Activated naive CD4-positive, alpha-beta T cell treated with Interleukin-2 at 50 U/mL for 16 hours (primary cell): ENCODE measurements around the gene SPRED2.

ENCODE experiments used
- DNase-seq: peaks from one replicate; pipeline ENCODE4 v3.0.0-alpha.2; 2020

SPRED2 gene

DNA sequence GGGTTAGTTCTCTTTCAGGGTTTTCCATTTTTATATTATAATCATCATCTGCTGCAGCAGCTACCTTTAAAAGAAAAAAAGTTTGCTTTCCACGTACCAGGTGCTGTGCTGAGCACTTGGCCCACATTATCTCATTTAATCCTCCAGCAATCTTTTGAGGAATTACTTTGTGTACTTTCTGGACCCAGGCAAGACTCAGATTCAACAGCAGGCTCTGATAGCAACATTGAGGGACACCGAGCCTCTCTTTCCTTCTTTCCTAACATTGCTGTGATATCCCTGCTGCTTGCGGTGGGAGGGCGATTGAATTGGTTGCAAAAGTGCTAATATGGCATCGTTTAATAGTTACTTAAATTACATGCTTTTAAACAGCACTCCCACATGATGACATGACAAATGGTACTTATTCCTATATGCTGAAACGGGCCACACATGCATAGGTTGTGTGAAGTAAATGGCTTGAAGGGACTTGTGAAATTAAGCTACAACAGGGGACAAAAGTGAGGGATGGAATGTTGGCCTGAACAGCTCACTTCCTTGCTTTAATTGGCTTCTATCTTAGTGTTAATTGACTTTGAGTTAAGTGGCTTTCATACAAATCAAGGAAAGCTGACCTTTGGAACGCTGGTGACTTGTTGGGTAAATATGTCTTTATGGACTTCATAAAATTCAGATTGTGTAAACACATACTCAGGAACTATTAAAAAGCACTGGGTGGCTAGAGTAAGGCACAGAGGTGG, 21.2 kb downstream of the SPRED2 start:
- no peak for DNase-seq

DNA sequence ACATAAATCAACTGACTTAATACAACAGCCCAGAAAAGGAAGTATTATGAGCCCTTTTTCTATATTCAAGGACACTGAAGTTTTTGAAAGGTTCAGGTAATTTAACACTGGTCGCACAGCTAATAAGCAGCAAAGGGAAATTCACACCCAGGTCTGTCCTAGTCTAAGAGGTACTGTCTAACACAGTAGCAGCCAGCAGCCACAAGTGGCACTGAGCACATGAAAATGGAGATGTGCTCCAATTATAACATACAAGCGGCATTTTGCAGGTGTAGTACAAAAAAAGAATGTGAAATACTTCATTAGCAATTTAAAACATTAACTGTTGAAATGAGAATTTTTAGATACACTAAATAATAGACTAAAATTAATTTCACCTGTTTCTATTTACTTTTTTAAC, 23.4 kb downstream of the SPRED2 start:
- no peak for DNase-seq

DNA sequence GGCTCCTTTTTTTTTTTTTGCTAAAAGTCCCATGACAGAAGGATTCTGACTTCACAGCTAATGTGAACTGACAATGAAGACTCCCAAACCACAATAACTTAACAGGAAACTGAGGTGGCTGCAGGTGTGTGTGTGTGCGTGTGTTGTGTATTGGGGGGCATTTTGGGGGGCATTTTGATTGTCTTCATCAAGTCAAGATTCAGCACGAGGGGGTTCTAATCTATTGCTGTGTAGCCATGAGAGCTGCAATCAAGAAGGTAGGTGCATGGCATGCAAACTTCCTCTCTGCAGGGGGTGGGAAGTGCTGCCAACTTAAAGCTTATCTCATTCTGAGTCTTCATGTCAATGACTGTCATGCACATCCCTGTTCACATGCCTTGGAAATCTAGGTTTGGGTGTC, 25.2 kb downstream of the SPRED2 start:
- no peak for DNase-seq

DNA sequence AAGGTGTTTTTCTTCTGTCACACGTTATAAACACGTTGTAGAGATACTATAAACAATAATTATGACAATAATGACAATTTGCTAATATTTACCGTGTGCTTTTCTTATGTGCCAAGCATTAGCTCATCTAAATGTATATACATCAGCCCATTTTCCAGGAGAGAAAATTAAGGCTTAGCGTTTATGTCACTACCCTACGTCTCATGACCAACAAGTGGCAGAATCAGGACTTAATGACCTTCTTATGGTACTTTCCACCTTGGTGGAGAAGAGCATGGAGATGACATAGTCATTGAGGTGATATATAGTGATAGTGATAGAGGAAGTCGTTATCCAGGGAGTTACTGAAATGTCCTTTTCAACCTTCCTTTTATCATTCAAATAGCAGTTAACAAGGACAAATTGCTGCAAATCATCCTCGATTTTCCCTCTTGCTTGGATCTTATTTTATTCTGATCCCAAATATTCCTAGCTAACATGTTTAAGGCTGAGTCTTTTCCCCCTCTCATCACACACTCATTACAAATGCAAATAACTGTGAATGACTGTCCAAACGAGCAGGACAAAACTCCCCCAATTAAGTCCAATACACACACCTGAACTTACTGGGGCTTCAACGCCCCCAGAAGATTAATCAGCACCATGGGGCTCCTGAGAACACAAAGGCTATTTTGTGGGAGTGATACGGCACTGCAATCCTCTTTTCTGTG, 27.3 kb downstream of the SPRED2 start:
- DNase-seq, result no peak

DNA sequence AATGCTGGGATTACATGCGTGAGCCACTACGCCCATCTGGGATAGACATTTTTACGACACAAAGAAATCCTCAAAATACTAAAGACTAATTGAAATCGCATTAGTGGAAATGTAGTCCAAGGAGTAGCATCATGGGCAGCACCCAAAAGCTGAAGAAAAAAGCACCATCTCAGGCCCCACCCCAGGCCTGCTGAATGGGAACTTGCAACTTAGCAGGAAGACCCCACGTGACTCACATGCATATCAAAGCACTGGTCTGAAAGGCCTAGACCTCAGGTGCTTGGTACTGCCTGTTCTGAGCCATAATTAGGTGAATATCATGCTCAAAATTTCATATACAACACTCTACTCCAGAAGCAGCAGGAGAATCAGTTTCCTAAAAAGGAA, 28.9 kb downstream of the SPRED2 start:
- no peak for DNase-seq

DNA sequence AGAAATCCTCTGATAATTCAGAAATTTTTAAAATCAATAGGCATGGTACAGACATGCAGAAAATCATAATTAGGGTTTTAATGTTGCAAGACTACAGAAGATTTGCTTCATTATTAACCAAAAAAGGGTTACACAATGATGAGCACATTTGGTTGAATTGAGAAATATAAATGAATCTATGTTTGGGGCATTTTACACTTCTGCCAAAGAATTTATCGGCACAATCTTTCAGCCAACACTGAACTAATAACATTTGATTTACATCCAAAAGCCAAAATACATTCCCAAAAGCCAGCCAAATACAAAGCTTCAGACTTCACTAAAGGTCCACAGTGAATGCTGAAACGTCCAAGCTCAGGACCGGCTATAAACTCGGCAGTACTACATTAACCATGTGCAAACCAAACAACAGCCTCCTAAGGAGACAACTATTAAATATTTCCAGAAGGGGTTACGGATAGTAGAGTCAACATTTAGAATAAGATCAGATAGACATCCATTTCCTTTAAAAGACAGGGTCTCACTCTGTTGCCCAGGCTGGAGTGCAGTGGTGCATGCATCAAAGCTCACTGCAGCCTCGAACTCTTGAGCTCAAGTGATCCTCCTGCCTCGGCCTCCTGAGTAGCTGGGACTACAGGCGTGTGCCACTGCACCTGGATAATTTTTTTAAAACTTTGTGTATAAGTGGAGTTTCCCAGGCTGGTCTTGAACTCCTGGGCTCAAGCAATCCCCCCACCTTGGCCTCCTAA, 29.4 kb downstream of the SPRED2 start:
- DNase-seq, result no peak

DNA sequence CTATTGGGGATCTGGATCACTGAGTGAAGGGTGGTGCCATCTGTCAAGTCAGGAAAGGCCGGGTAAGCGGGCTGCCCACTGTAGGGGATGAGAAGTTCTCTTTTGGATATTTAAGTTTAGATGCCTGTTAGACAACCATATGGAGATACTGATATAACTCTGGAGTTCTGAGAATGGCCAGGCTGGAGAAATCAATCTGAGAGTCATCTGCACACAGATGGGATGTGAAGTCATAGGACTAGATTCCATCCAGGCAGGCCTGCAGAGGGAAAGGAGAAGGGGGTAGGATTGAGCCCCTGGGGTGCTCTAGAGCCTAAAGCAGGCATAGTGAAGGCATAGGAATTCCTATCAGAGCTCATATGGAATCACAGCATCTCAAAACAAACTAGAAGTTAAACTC, 30.1 kb downstream of the SPRED2 start:
- DNase-seq, result no peak

DNA sequence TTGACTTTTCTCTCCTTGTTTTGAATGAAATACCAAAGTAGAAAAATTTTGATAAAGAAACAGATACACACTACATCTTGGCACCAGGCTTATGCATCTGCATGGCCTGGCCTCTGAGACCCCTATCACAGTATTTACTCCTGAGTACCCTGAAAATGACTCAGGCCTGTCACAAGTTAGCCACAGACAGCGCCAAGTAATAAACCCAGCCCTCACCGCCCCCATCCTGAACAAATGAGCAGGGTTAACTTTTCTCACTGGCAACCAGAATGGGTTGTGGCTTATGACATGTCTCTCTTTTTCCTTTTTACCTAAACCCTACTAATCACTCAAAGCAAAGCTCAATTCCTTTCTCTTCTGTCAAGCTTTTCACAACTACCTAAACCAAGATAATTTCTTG, 35.3 kb downstream of the SPRED2 start:
- peak; percentile 24 for DNase-seq

DNA sequence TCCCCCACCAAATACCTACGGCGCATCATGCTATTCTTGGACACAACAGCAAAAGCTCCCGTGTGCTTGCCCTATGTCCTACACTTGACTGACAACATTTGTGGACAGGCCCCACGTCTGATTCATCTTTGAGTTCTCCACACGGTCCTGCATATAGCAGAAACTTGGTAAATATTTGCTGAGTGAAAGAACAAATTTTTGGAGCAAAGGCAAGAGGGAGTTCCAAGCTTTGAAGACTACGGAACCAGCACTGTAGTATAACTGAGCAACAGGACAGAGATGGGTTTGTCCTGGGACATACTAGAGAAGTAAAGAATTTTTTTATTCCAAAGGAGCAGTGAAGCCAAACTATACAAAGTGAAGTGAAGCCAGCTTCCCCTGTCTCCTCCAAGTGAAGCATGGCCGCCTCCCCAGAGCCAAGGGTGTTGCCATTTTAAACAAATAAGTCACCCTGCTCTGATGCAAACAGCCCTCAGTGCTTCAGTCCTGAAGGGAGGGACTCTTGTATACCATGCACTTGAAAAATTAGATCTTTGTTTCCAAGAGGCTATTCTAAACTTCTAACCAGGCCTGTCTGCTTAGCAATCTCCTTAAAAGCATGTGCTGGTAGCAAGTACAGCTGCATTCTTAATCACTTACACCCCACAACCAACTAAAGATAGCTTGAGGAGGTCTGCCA, 35.9 kb downstream of the SPRED2 start:
- no peak for DNase-seq

DNA sequence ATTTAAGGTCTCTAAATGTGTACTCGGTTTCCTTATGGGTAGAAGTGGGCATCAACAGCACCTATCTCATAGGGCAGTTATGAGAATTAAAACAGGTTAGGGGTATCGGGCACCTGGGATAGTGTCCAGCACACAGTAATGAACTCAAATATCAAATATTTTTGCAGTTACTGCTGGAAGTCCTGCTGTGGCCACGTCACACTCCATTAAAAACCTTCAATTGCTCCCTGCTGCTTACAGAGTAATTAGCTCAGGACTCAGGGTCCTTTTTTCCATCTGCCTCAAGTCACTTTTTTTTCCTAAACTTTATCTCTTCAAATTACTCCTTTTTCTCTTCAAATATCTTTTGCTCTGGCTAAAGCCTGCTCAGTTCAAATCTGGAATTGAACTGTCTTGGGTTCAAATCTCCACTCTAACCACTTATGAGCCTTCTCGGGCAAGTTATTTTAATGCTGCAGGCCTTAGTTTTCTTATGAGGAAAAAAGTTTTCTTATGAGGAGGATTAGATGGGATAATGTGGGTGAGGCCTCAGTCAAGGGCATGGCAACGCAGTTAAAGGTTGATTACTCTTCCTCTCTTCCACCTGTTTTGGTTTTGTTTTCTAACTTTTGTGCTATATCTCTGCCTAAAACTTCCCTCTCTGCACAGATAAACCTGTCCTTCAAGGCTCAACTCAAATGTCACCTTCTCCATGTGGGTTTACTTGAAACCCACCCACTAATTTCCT, 36.6 kb downstream of the SPRED2 start:
- DNase-seq, result no peak

DNA sequence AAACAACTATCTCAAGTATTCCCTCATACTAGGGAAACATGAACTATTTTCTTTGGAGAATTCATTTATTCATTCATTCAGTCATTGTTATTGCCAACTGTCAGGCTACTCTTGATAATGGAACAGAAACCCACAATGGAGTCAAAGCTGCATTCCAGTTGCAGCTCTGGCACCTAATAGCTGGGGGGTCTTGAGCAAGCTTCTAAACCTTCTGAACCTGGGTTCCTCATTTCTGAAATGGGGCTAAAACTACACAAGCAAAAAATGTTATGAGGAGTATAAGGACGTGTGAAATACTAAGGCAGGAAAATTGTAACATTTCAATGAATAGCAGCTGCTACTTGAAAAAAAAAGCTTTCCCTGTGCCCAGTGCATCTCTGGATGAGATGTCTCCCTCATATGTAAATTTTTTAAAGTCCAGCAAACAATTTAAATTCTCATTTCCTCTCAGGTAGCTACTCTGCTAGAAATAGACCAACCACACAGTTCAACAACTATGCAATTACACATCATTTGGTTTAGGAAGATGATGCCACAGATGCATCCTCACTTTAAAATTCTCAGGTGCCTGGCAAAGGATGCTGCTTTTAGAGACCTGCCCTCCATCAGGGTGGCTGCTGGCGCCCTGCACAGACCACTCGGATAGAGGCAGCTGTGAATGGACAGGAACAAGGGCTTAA, 38.5 kb downstream of the SPRED2 start:
- no peak for DNase-seq

DNA sequence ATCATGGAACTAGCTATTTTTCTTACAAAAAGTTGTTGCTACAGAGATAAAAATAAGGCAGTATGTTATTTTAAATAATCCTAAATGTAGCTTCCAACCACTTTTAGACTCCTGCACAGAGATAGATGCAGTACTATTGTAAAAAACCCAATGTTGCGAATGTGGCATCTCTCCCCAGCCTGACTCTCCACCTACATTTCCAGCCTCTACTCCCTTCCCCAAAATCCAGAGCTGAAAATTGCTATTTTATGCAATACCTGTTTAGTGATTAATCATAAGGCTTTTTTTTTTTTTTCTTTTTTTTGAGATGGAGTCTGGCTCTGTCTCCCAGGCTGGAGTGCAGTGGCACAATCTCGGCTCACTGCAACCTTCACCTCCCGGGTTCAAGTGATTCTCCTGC, 39.4 kb downstream of the SPRED2 start:
- no peak for DNase-seq

DNA sequence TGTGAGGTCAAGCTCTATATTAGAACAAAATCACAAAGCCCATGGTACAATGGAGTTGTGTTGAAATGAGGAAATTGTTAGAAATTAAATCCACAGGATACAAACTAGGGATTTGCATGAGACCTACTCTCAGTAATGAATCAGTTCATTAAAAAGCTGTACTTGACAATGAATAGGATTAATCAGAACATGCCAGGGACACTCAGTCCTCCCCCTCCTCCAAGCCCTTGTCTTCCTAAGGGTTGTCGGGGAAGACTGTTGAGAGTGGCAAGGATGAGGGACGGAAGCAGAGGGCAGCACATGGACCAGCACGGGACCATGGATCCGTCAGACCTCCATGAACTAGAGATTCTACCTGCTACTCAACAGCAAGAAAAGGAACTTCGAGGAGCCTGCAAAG, 39.8 kb downstream of the SPRED2 start:
- DNase-seq, result no peak

DNA sequence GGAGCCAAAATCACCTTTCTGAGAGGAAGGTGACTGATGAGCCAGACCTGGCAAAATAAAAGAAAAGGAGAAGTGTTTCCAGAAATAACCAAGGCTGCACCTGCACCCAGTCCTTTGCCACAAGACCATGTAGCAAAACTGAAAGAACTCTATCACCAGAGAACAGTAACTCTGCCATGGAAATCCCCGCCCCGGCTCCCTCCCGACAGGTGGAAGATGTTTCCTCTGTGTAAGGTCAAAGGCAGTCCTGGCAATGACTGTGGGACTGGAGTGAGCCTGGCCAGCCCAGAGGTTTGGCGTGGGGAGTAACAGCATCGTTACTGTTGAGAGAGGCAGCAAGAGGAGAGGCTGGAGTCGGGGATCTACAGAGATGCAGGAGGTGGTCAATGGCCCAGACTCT, 42.3 kb downstream of the SPRED2 start:
- no peak for DNase-seq

DNA sequence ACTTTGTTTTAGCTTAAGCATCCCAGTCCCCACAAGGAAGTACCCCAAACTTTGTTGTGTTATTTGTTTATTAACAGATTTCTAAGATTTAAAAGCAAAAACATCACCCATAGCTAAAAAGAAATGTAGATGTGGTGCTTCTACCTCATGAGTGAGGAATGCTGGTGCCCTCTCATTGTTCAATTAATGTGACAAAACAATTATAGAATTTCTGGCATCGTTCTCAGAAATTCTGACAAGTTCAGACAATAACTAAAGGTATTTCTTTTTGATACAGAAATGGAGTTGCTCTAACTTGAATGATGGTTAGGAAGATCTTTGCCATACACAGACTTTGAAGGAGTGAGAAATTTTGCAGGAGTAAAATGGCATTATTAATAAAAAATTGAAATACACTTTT, 42.9 kb downstream of the SPRED2 start:
- DNase-seq, result no peak

DNA sequence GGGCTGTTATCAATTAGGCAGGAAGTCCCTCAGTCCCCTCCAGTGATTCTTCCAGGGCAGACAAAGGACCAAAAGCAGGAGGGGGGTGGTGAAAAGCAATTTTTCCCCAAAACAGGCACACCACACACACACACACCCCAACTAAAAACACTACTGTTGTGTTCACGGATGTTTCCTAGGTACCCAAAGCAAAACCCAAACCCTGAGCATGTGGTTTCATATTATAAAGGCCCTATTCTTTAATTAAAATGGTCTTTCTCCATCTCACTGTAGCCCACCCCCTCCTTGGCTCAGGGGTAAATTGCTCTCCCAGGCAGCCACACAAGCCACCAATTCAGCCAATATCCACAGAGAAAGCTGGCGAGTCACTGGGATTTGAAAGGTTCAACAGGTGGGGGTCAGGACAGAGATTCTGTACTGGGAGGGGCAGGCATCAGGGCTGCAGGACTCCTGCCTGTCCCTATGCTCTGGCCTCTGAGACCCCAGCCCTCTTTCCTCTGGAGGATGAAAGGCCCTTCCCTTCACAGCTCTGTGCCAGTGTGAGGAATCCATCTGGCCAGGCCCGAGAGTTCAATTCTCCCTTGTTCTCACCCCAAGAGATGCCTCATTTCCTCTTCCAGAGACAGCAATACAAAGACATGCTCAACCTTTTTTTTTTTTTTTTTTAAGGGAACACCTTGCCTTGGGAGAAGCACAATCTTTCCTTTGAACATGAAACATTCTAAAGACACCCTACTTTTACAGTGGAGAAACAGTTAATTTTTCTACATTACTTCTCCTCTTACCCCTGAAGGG, 43.6 kb downstream of the SPRED2 start:
- no peak for DNase-seq

DNA sequence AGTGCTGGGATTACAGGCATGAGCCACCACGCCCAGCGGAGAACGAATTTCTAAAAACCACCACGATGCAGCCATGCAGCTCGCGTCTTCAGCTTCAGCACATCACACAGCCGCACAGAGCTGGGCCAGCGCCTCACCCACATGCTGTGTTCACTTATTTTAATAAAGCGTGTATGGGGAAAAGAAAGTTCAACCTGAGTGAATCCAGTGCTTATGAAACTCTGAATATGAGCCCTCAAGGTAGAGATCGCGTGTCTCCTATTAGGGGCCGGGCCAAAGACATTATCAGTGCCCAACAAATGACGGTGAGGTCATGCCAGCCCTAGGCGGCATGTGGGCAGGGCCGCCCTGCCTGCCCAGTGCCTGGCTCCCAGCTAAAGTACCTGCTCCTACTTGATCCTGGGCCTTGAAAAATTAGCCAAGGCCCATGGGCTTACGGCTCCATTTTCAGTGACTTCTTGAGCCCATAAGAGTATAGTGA, 44.3 kb downstream of the SPRED2 start:
- DNase-seq, result no peak

DNA sequence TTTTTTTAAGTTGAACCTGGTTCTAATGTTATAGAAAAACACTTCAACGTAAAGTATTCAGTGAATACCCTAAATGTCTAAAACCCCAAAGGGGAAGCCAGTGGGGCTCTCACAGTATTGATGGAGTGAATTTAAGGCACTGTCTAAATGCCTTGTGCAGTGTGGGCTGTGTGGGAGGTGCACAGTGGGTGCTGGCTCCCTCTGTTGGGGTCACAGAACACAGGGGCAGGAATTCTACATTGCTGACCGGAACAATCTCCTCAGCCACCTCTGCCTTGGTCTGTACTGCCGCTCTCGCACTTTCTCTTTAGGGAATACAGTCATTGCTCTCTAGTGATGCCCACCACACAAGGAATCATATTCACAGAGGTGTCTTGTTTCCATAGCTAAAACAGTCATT, 45.4 kb downstream of the SPRED2 start:
- DNase-seq, result no peak

DNA sequence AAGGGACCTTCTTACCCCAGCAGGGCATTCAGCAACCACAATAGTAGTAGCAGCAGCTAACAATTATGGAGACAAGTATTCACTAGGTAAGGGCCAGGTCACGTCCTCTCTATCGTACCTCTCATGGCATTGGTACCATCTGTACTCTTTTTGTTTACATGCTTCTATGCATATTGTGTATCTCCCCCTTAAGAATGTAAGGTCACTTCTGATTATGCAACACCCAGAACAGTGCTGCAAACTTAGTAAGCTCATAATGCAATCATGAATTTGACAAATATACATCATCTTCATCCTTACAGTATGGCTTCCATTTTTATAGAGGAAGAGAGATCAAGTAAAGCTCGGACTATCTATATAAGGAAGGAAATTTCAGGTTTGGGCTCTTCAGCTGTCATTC, 46.1 kb downstream of the SPRED2 start:
- no peak for DNase-seq

DNA sequence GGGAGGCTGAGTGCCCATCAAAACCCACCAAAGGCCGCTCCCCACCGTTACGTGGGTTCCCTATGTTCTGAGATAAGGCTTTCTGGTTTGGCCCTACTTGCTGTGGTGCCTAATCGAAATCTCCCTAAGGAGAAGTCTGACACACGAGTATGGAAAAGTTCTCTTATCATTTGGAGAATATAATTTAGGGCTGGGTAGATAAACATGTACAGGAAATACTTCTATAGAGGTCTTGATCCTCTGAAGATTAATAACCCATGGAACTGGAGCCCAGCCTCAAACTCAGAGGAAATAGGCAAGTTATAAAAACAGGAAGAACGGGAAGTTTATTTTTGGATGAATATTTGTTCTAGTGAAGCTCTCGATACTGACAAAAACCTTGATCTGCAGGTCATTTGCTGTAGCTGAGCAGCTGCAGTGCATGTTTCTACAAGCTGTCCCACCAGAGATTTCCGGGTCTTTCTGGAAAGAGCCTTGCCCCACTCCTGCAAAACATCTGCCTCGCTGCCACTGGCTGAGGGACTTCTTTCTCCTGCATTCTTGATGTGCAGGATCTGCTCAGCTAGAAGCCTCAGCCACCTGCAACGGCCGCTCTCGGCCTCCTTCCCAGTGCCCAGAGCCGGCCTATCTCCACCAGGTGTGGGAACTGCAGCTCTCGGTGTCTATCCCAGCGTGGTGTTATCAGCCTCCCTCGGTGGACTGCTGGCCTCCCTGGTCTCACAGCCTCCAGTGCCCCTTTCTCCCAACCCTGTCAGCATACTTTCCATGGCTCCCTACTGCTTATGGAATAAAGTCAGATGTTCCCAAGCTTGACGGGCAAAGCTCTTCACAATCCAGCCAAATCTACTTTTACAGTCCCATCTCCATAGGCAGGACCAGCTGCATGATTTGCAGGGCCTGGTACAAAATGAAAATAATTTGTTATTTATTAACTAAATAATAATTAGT, 48.6 kb downstream of the SPRED2 start:
- DNase-seq, result no peak
